GM23338 (cell line): Measurements from ENCODE around the gene TMEM94. TPM values are rescaled to one million over a fixed set of nuclear protein-coding genes. Genes with fewer than 3 reads are reported as not detected.

Source experiments
- ATAC-seq: fragments of 200-7000 bp; cut with Tn5 transposase; 3 replicates; pipeline ENCODE4 v1.9.1; 2020
- DNase-seq: peaks from one replicate; pipeline ENCODE4 v3.0.0-alpha.2; 2015; ENCODE audit warnings: low spot score
- H2AFZ ChIP-seq: fragments of 200-600 bp; sonication (generic); 2 replicates; pipeline ENCODE4 v1.8.0; 2016; ENCODE audit warnings: antibody characterized with exemption, mild to moderate bottlenecking, moderate library complexity
- H3F3A ChIP-seq: fragments of 200-600 bp; sonication (generic); replicated peaks from 2 replicates; pipeline ENCODE4 v1.8.0; 2017; ENCODE audit warnings: antibody characterized with exemption, mixed run types, low read depth
- H3K27ac ChIP-seq: fragments of 200-600 bp; sonication (generic); 2 replicates; pipeline ENCODE4 v1.6.1; 2016; ENCODE audit warnings: low read depth
- H3K27me3 ChIP-seq: fragments of 200-600 bp; sonication (generic); 2 replicates; pipeline ENCODE4 v1.8.0; 2016; ENCODE audit warnings: mild to moderate bottlenecking, mixed run types, moderate library complexity; ENCODE audit not compliant: insufficient read depth
- H3K36me3 ChIP-seq: fragments of 200-600 bp; sonication (generic); 2 replicates; pipeline ENCODE4 v1.8.0; 2016; ENCODE audit warnings: mild to moderate bottlenecking; ENCODE audit not compliant: insufficient read depth
- H3K4me1 ChIP-seq: fragments of 200-600 bp; sonication (generic); 2 replicates; pipeline ENCODE4 v1.8.0; 2016; ENCODE audit warnings: mild to moderate bottlenecking, moderate library complexity; ENCODE audit not compliant: insufficient read depth
- H3K4me2 ChIP-seq: fragments of 200-600 bp; sonication (generic); 2 replicates; pipeline ENCODE4 v1.7.1; 2017; ENCODE audit warnings: mixed run types
- H3K4me3 ChIP-seq: fragments of 200-600 bp; sonication (generic); 2 replicates; pipeline ENCODE4 v1.6.1; 2016; ENCODE audit warnings: mixed run types
- H3K79me2 ChIP-seq: fragments of 200-600 bp; sonication (generic); replicated peaks from 2 replicates; pipeline ENCODE4 v1.8.0; 2017; ENCODE audit warnings: mild to moderate bottlenecking; ENCODE audit not compliant: insufficient read depth
- H3K9me2 ChIP-seq: fragments of 200-600 bp; sonication (generic); 2 replicates; pipeline ENCODE4 v1.8.0; 2017; ENCODE audit not compliant: insufficient read depth
- H4K20me1 ChIP-seq: fragments of 200-600 bp; sonication (generic); replicated peaks from 2 replicates; pipeline ENCODE4 v1.8.0; 2017; ENCODE audit warnings: mild to moderate bottlenecking; ENCODE audit not compliant: insufficient read depth
- H3K27ac Mint-ChIP-seq: 2 replicates; pipeline ENCODE4 v1.8.0; 2020; ENCODE audit warnings: inconsistent platforms, mild to moderate bottlenecking, moderate library complexity, mixed read lengths
- H3K27me3 Mint-ChIP-seq: 3 replicates; pipeline ENCODE4 v1.8.0; 2022; ENCODE audit warnings: low read depth, mild to moderate bottlenecking, moderate library complexity, mixed read lengths, inconsistent platforms; ENCODE audit not compliant: insufficient read depth, poor library complexity
- H3K36me3 Mint-ChIP-seq: 3 replicates; pipeline ENCODE4 v1.8.0; 2021; ENCODE audit warnings: low read depth, mild to moderate bottlenecking, inconsistent platforms, moderate library complexity, mixed read lengths
- H3K4me1 Mint-ChIP-seq: 3 replicates; pipeline ENCODE4 v1.8.0; 2020; ENCODE audit warnings: mild to moderate bottlenecking, inconsistent platforms, mixed read lengths
- H3K4me3 Mint-ChIP-seq: 3 replicates; pipeline ENCODE4 v1.8.0; 2021; ENCODE audit warnings: moderate library complexity, mild to moderate bottlenecking, inconsistent platforms, mixed read lengths
- H3K9me3 Mint-ChIP-seq: 3 replicates; pipeline ENCODE4 v1.8.0; 2020; ENCODE audit warnings: moderate library complexity, mild to moderate bottlenecking, inconsistent platforms, mixed read lengths
- CTCF ChIP-seq, 2 experiments: fragments of 200-600 bp in 1 of 2; sonication (generic) in 1 of 2; conservative IDR thresholded peaks; 2 replicates each; pipeline versions ENCODE4 v1.5.1 to v1.6.1; 2016 to 2017; ENCODE audit warnings: antibody characterized with exemption in 2 of 2, low read depth in 2 of 2, mild to moderate bottlenecking in 2 of 2, moderate library complexity in 1 of 2
- EZH2phosphoT487 ChIP-seq: fragments of 200-600 bp; sonication (generic); IDR thresholded peaks from one replicate; pipeline ENCODE4 v1.8.1; 2018; ENCODE audit warnings: antibody characterized with exemption; ENCODE audit not compliant: unreplicated experiment
- JUNB ChIP-seq: IDR thresholded peaks from one replicate; pipeline ENCODE4 v1.6.1; 2016; ENCODE audit warnings: antibody characterized with exemption; ENCODE audit not compliant: unreplicated experiment
- NANOG ChIP-seq: IDR thresholded peaks from 2 replicates; pipeline ENCODE4 v1.6.1; 2016; ENCODE audit warnings: antibody characterized with exemption, borderline replicate concordance
- STAT1 ChIP-seq: IDR thresholded peaks from one replicate; pipeline ENCODE4 v1.6.1; 2016; ENCODE audit warnings: antibody characterized with exemption; ENCODE audit not compliant: unreplicated experiment
- ZNF114 ChIP-seq: fragments of 250-450 bp; sonication (Bioruptor Pico); IDR thresholded peaks from 2 replicates; pipeline ENCODE4 v1.5.0; 2020; ENCODE audit warnings: mild to moderate bottlenecking, moderate library complexity
- ZNF331 ChIP-seq: fragments of 250-450 bp; sonication (Bioruptor Pico); IDR thresholded peaks from 2 replicates; pipeline ENCODE4 v1.5.0; 2020; ENCODE audit warnings: low read depth, mild to moderate bottlenecking, moderate library complexity
- polyA plus RNA-seq: library from polyadenylated mRNA; unstranded; fragments of >200 nt; fragmentation: Nextera tagmentation; extraction: Ambion mirVana; gene quantifications from 2 replicates; pipeline ENCODE4 v1.2.1, GENCODE V29; 2016
- total RNA-seq: library from RNA; depleted of rRNA; stranded (reverse); fragments of >200 nt; shearing (Covaris generic); gene quantifications from 2 replicates; pipeline ENCODE4 v1.2.3, GENCODE V29; 2014

TMEM94 gene
- total and polyA plus RNA-seq, 2 experiments from 2014 or later, result 24.0 to 66.0 TPM

GRCh38 chr17:75487351-75488070, 31.1 kb downstream of the TMEM94 start:
- TF ChIP-seq CTCF (conservative IDR thresholded peaks at IDR 0.05; ENCODE audit: low read depth in 2 of 2) (peak in 1 of 2 experiments; percentile 31; a peak in 1 of 4 replicates), EZH2phosphoT487 (no peak)
- no peaks in the 10 kb centered on the region; the same call in 2 of the 3 replicates for H3K36me3 Mint-ChIP-seq
- H3K9me2 ChIP-seq, result no peaks in the 10 kb centered on the region
- no peaks in the 10 kb centered on the region for H3K4me1 ChIP-seq
- no peaks in the 10 kb centered on the region for H3K36me3 ChIP-seq
- no peak overlapping the region for H3K4me2 ChIP-seq
- no peak overlapping the region for H3K4me3 ChIP-seq
- H3K27me3 Mint-ChIP-seq, result peaks cover 7% of the 10 kb centered on the region
- no peak overlapping the region for H3K27ac Mint-ChIP-seq
- no peaks in the 10 kb centered on the region for H4K20me1 ChIP-seq
- DNase-seq, result no peak
- ATAC-seq, result peak; percentile 16; the same call in 1 of the 3 replicates
- H2AFZ ChIP-seq, result no peak overlapping the region
- H3K4me3 Mint-ChIP-seq, result no peak overlapping the region; the same call in 2 of the 3 replicates
- no peaks in the 10 kb centered on the region for H3K9me3 Mint-ChIP-seq
- H3F3A ChIP-seq, result no peaks in the 10 kb centered on the region
- no peaks in the 10 kb centered on the region for H3K27me3 ChIP-seq
- peaks cover 9% of the 10 kb centered on the region for H3K4me1 Mint-ChIP-seq
- no peak overlapping the region for H3K27ac ChIP-seq
- H3K79me2 ChIP-seq, result no peaks in the 10 kb centered on the region

- ATAC-seq (no peak), DNase-seq (no peak)
- H3K36me3 Mint-ChIP-seq, result no peaks in the 10 kb centered on the region; the same call in 2 of the 3 replicates
- H3K4me1 ChIP-seq, result no peaks in the 10 kb centered on the region
- peaks cover 9% of the 10 kb centered on the region for H3K4me1 Mint-ChIP-seq
- H3K27me3 ChIP-seq, result no peaks in the 10 kb centered on the region
- no peaks in the 10 kb centered on the region for H3K36me3 ChIP-seq
- H3K27ac Mint-ChIP-seq, result no peak overlapping the region
- no peak overlapping the region for H3K27ac ChIP-seq
- H3K27me3 Mint-ChIP-seq, result peaks cover 8% of the 10 kb centered on the region
- H3K4me3 ChIP-seq, result no peak overlapping the region
- H4K20me1 ChIP-seq, result no peaks in the 10 kb centered on the region
- no peak overlapping the region for H3K4me3 Mint-ChIP-seq
- no peaks in the 10 kb centered on the region for H3K79me2 ChIP-seq
- no peaks in the 10 kb centered on the region for H3K9me2 ChIP-seq
- H2AFZ ChIP-seq, result no peak overlapping the region
- TF ChIP-seq EZH2phosphoT487 (no peak), ZNF114 (CRISPR knock-in tag) (no peak), CTCF (conservative IDR thresholded peaks at IDR 0.05; ENCODE audit: low read depth in 2 of 2) (no peak), JUNB (no peak), ZNF331 (CRISPR knock-in tag) (no peak), STAT1 (no peak), NANOG (no peak)
- no peaks in the 10 kb centered on the region for H3K9me3 Mint-ChIP-seq
- no peak overlapping the region for H3K4me2 ChIP-seq
- H3F3A ChIP-seq, result no peaks in the 10 kb centered on the region
These were observed 32.5 kb downstream of the TMEM94 start for GRCh38 chr17:75488693-75489510.
